ENCODE measurements around the gene RFX6.
"Not testable (repeated sequence)": the region's sequence is repeated elsewhere in the genome, so short reads cannot be mapped to it uniquely, and the experiment has no call there.

Gene RFX6

GRCh38 chr6:116876635-116877611 is at the start of gene RFX6:
RFX6 (plus strand) TSS chr6:116877242; CDS start chr6:116877276, 34 bp downstream.
- DNase-seq (ENCODE audit: low spot score) = peak; percentile 4

- peak; percentile 65 for DNase-seq (ENCODE audit: low spot score)
Measured at GRCh38 chr6:116827561-116828240, 49.3 kb upstream of the RFX6 start.

- DNase-seq (ENCODE audit: low spot score) = no peak
Measured at GRCh38 chr6:116828983-116829382, 48.1 kb upstream of the RFX6 start, which contains the start of gene GPRC6A. GPRC6A (minus strand) TSS chr6:116829083; CDS start chr6:116829013, 70 bp downstream.

- not testable (repeated sequence) for DNase-seq (ENCODE audit: low spot score)
Measured at GRCh38 chr6:116834526-116834925, 42.5 kb upstream of the RFX6 start.

GRCh38 chr6:116836606-116837342 is 40.3 kb upstream of the RFX6 start:
- DNase-seq (ENCODE audit: low spot score) = no peak

- peak; percentile 63 for DNase-seq (ENCODE audit: low spot score)
Measured at GRCh38 chr6:116840091-116840490, 37.0 kb upstream of the RFX6 start.

GRCh38 chr6:116842459-116842858 is 34.6 kb upstream of the RFX6 start:
- no peak for DNase-seq (ENCODE audit: low spot score)

- peak; percentile 47 for DNase-seq (ENCODE audit: low spot score)
Measured at GRCh38 chr6:116847227-116847626, 29.8 kb upstream of the RFX6 start.

- DNase-seq (ENCODE audit: low spot score) = no peak
Measured at GRCh38 chr6:116858060-116858459, 19.0 kb upstream of the RFX6 start.

- no peak for DNase-seq (ENCODE audit: low spot score)
Measured at GRCh38 chr6:116859264-116859663, 17.8 kb upstream of the RFX6 start.

GRCh38 chr6:116866281-116866871 is 10.7 kb upstream of the RFX6 start:
- peak; percentile 8 for DNase-seq (ENCODE audit: low spot score)

GRCh38 chr6:116872771-116873170 is 4.3 kb upstream of the RFX6 start:
- no peak for DNase-seq (ENCODE audit: low spot score)

- DNase-seq (ENCODE audit: low spot score) = no peak
Measured at GRCh38 chr6:116876107-116876506, 935 bp upstream of the RFX6 start.

- no peak for DNase-seq (ENCODE audit: low spot score)
Measured at GRCh38 chr6:116877743-116878142, 701 bp downstream of the RFX6 start.

- no peak for DNase-seq (ENCODE audit: low spot score)
Measured at GRCh38 chr6:116881236-116881635, 4.2 kb downstream of the RFX6 start.

GRCh38 chr6:116883005-116883404 is 6.0 kb downstream of the RFX6 start:
- peak; percentile 24 for DNase-seq (ENCODE audit: low spot score)

GRCh38 chr6:116884530-116884929 is 7.5 kb downstream of the RFX6 start:
- no peak for DNase-seq (ENCODE audit: low spot score)

- DNase-seq (ENCODE audit: low spot score) = no peak
Measured at GRCh38 chr6:116887168-116887567, 10.1 kb downstream of the RFX6 start.

- DNase-seq (ENCODE audit: low spot score) = no peak
Measured at GRCh38 chr6:116887894-116888293, 10.9 kb downstream of the RFX6 start.

GRCh38 chr6:116888732-116889360 is 11.8 kb downstream of the RFX6 start:
- DNase-seq (ENCODE audit: low spot score) = no peak

GRCh38 chr6:116894669-116895068 is 17.6 kb downstream of the RFX6 start:
- no peak for DNase-seq (ENCODE audit: low spot score)
